NT2/D1 (cell line): Measurements from ENCODE around the gene ALDH18A1.

Experiments used
- SUZ12 ChIP-seq: IDR thresholded peaks from 2 replicates; pipeline ENCODE4 v1.6.1; 2011; ENCODE audit not compliant: insufficient read length, insufficient read depth; ENCODE audit errors: extremely low read depth
- YY1 ChIP-seq: IDR thresholded peaks from 2 replicates; pipeline ENCODE4 v1.6.1; 2011; ENCODE audit not compliant: insufficient read length, insufficient read depth
- ZNF274 ChIP-seq: IDR thresholded peaks from 2 replicates; pipeline ENCODE4 v1.6.1; 2011; ENCODE audit warnings: mild to moderate bottlenecking, low read depth, low read length

DNA sequence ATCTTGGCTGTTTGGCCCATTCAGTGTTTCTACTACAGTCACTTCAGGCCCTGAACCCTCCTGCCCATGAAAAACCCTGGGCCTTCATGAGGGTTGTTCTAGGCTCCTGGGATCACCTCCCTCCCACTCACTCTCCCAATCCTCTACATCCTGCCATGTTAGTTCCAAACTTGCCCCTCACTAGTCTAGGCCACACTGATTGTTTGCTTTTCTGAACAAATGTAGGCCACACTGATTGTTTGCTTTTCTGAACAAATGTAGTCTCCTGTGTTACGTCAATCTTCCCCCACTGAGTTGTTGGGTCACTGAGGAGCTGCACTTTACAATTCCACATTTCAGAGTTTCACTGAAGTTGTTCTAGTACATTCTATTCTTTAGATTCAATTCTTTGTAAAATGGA lies 5.3 kb upstream of the ALDH18A1 start:
- no peak for TF ChIP-seq ZNF274
- TF ChIP-seq YY1 = no peak
- no peak for TF ChIP-seq SUZ12
